Activated CD8-positive, alpha-beta memory T cell treated with anti-CD3 and anti-CD28 coated beads, Interleukin-2, amount 10 ng/mL, durations not matched to agents 7 days and 5 days (primary cell): ENCODE data around the gene LRMDA. TPM values are rescaled to one million over a fixed set of nuclear protein-coding genes. Genes with fewer than 3 reads are reported as not detected.

Source experiments
- ATAC-seq: fragments of 150-1000 bp; cut with Tn5 transposase; one replicate; pipeline ENCODE4 v1.10.0; 2021; ENCODE audit warnings: moderate library complexity
- CTCF ChIA-PET: fragments of 350-600 bp; sonication (Branson Sonifier 250); formaldehyde crosslinking; loops from one replicate; lab custom pipeline; 2021; ENCODE audit warnings: antibody characterized with exemption; lab: Charles Lee
- DNase-seq: peaks from one replicate; pipeline ENCODE4 v3.0.0-alpha.2; 2020
- H3K27ac Mint-ChIP-seq: one replicate; pipeline ENCODE4 v1.8.0; 2021; ENCODE audit warnings: mild to moderate bottlenecking, mixed read lengths
- H3K27me3 Mint-ChIP-seq: one replicate; pipeline ENCODE4 v1.8.0; 2021; ENCODE audit warnings: mixed read lengths
- H3K36me3 Mint-ChIP-seq: one replicate; pipeline ENCODE4 v1.8.0; 2021; ENCODE audit warnings: mild to moderate bottlenecking, mixed read lengths
- H3K4me1 Mint-ChIP-seq: one replicate; pipeline ENCODE4 v1.8.0; 2021; ENCODE audit warnings: mixed read lengths
- H3K4me3 Mint-ChIP-seq: one replicate; pipeline ENCODE4 v1.8.0; 2021; ENCODE audit warnings: mild to moderate bottlenecking, moderate library complexity, mixed read lengths
- H3K9me3 Mint-ChIP-seq: one replicate; pipeline ENCODE4 v1.8.0; 2022; ENCODE audit warnings: low read depth, mixed read lengths
- total RNA-seq, 2 experiments: library from RNA; stranded (reverse); gene quantifications; one replicate each; pipeline ENCODE4 v1.2.3, GENCODE V29; 2021

Gene LRMDA
- total RNA-seq, 2 experiments from 2014 or later: not detected

DNA sequence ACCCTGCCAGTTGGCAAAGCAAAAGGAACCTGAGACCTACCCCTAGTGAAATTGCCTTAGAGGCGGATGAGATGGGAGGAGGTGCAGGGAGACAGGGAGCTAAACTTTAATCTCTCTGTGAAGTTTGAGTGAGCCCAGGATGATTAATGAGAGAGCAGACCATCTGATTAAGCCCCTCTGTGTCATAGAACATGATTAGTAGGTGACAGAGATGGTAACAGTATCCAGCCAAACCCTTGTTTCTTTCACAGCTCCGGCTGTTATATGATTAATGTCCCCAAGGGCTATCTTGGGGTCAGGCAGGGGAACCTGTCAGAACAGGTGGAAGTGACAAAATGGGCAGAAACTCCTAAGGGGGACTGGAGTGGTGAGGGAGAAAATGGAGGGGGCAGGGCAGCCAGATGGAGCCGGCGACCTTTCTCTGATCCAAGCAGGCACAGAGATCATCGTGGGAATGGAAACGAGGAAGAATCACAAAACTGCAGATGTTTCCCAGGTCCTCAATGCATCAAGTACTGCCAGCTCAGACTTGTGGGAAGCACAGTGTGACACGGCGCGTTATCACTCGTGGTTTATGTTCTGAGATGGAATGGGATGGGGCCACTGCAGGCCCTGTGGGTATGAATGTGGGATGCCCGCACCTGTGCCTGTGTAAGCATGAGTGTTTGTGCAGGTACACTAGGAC, 684.2 kb downstream of the LRMDA start:
- ATAC-seq (no peak), DNase-seq (no peak)
- H3K4me1 Mint-ChIP-seq: no peaks in the 10 kb centered on the region
- CTCF ChIA-PET: no interaction called here
- no peaks in the 10 kb centered on the region for H3K27me3 Mint-ChIP-seq
- H3K9me3 Mint-ChIP-seq: peaks cover 6% of the 10 kb centered on the region
- no peaks in the 10 kb centered on the region for H3K36me3 Mint-ChIP-seq
- H3K4me3 Mint-ChIP-seq: no peak overlapping the region
- H3K27ac Mint-ChIP-seq: no peak overlapping the region

DNA sequence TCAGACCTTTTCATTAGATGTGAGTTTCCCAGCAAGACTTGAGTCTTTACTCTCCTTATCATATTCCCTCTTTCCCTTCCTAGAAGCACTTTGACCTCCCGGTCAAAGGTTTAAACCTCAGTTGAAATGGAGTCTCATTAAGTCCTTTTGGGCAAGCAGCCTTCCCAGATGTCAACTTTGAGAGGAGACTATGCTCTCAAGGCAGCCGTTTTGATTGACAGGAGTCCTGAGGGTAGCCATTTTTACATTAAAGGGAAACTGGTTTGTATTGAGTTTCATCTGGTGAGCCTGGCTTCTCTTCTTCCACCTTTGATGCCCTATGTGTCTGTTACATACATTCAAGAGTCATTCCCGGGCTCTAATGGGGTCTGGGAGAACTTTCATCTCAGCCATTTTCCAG, 685.1 kb downstream of the LRMDA start:
- Mint-ChIP-seq H3K4me3 (no peak overlapping the region), H3K27me3 (no peaks in the 10 kb centered on the region), H3K9me3 (no peaks in the 10 kb centered on the region), H3K36me3 (no peaks in the 10 kb centered on the region), H3K4me1 (no peaks in the 10 kb centered on the region), H3K27ac (no peak overlapping the region)
- CTCF ChIA-PET: no interaction called here
- ATAC-seq (no peak), DNase-seq (no peak)

- CTCF ChIA-PET: no interaction called here
- no peaks in the 10 kb centered on the region for H3K4me1 Mint-ChIP-seq
These were observed 686.5 kb downstream of the LRMDA start for GRCh38 chr10:76117949-76118348.

DNA sequence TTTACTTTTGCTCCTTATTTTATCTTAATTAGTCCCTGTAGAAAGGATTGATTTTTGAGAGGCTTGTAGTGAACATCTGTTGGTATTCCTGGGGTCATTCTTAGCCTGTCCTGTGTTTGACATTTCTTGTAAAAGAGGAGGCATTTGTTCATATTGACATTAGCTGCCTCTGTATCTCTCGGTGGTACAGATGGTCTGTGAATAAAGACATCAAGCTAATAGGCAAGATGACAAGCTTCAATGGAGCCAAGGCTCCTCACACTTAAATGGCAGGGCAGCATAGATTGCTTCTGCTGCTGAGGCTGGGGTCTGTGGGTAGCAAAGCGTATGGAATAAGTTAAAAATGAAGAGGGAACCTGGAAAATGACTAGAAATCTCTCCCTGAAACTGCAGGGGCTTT, 687.6 kb downstream of the LRMDA start:
- Mint-ChIP-seq H3K27ac (no peak overlapping the region), H3K4me3 (no peak overlapping the region), H3K27me3 (no peaks in the 10 kb centered on the region), H3K9me3 (no peaks in the 10 kb centered on the region), H3K36me3 (no peaks in the 10 kb centered on the region), H3K4me1 (no peaks in the 10 kb centered on the region)
- CTCF ChIA-PET: no interaction called here
- DNase-seq (no peak), ATAC-seq (no peak)

More at GRCh38 chr10:76117949-76118348, 686.5 kb downstream of the LRMDA start:
- Mint-ChIP-seq H3K4me3 (no peak overlapping the region), H3K9me3 (no peaks in the 10 kb centered on the region), H3K36me3 (no peaks in the 10 kb centered on the region), H3K27me3 (no peaks in the 10 kb centered on the region), H3K27ac (no peak overlapping the region)
- ATAC-seq (no peak), DNase-seq (no peak)

DNA sequence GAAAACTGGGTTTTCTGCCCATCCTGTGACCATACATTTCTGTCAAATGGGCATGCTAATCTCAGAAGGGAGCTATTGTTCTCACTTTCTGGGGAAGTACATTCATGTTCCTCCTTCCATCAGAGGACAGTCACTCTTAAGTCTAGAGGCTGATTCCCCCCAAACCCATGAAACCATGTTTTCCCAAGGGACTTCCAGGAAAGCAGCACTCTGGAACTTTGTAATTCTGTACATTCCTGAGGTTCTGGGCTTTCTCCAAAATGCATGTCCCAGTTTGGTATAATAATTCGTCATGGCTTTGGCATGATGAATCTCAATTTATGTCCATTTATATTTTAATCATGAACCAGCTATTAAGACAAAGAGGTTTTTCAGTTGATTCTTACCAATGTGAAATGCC, 688.1 kb downstream of the LRMDA start:
- no peaks in the 10 kb centered on the region for H3K9me3 Mint-ChIP-seq
- DNase-seq: no peak
- no peaks in the 10 kb centered on the region for H3K27me3 Mint-ChIP-seq
- CTCF ChIA-PET: no interaction called here
- ATAC-seq: no peak
- H3K27ac Mint-ChIP-seq: no peak overlapping the region
- no peaks in the 10 kb centered on the region for H3K4me1 Mint-ChIP-seq
- no peak overlapping the region for H3K4me3 Mint-ChIP-seq
- H3K36me3 Mint-ChIP-seq: no peaks in the 10 kb centered on the region

GRCh38 chr10:76122056-76122455, 690.6 kb downstream of the LRMDA start:
- CTCF ChIA-PET: no interaction called here
- H3K4me1 Mint-ChIP-seq: no peaks in the 10 kb centered on the region
- ATAC-seq (no peak), DNase-seq (no peak)
- no peaks in the 10 kb centered on the region for H3K9me3 Mint-ChIP-seq
- no peaks in the 10 kb centered on the region for H3K36me3 Mint-ChIP-seq
- no peak overlapping the region for H3K27ac Mint-ChIP-seq
- H3K4me3 Mint-ChIP-seq: no peak overlapping the region
- no peaks in the 10 kb centered on the region for H3K27me3 Mint-ChIP-seq

GRCh38 chr10:76124280-76124679, 692.9 kb downstream of the LRMDA start:
- no peak overlapping the region for H3K4me3 Mint-ChIP-seq
- no peaks in the 10 kb centered on the region for H3K36me3 Mint-ChIP-seq
- CTCF ChIA-PET: no interaction called here
- DNase-seq: no peak
- no peaks in the 10 kb centered on the region for H3K4me1 Mint-ChIP-seq
- no peaks in the 10 kb centered on the region for H3K27me3 Mint-ChIP-seq
- no peaks in the 10 kb centered on the region for H3K9me3 Mint-ChIP-seq
- ATAC-seq: no peak
- H3K27ac Mint-ChIP-seq: no peak overlapping the region

DNA sequence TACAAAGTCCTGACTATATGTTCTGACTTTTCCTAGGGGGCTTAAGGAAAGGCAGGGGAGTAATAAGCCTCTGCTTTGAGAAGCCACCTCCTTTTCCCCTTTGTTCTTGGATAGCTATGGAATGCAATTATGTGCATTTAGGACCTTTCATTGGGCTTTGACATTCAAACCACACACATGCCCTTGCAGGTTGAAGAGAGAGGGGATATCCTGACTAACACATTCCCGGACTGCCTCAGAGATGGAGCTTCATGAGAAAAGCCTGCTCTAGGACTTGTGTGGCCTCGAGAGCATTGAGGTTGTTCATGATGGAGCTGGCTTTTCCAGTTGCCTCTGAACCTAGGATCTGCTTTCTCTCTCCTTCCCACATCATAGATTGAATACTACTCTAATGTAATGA, 694.5 kb downstream of the LRMDA start:
- no peaks in the 10 kb centered on the region for H3K9me3 Mint-ChIP-seq
- ATAC-seq: no peak
- CTCF ChIA-PET: no interaction called here
- no peak overlapping the region for H3K4me3 Mint-ChIP-seq
- no peak for DNase-seq
- H3K27ac Mint-ChIP-seq: no peak overlapping the region
- H3K4me1 Mint-ChIP-seq: no peaks in the 10 kb centered on the region
- H3K27me3 Mint-ChIP-seq: no peaks in the 10 kb centered on the region
- H3K36me3 Mint-ChIP-seq: no peaks in the 10 kb centered on the region

- Mint-ChIP-seq H3K27ac (no peak overlapping the region), H3K4me3 (no peak overlapping the region), H3K27me3 (no peaks in the 10 kb centered on the region), H3K36me3 (no peaks in the 10 kb centered on the region), H3K4me1 (no peaks in the 10 kb centered on the region), H3K9me3 (no peaks in the 10 kb centered on the region)
- no peak for DNase-seq
- ATAC-seq: no peak
- CTCF ChIA-PET: no interaction called here
These were observed 695.4 kb downstream of the LRMDA start for GRCh38 chr10:76126607-76127527.

DNA sequence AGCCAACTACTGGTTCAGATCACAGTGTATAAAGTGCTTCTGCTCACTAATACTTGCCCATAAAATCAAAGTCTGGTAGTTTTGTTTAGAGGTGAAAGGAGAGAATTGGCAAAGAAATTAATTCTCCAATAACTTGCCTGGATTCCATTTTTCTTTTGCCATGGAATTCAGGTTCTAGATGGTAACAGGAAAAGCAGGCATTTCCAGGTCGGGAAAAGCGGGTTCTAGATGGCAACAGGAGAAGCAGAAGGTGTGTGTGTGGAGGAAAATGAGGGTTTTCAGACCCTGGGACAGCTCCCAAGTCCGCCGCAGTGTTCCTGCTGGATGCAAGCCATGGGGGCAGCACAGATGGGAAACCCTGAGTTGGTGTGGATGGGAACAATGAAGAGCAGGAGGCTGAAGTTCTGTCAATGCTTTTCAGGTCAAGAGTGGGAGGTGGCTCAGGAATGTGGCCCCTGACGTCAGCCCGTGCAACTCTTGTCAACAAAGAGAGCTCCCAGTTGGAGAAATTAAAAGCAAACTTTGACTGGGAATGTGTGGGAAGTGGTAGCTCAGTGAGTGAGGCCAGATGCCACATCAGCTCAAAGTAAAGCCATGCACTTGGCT, 696.7 kb downstream of the LRMDA start:
- no peaks in the 10 kb centered on the region for H3K4me1 Mint-ChIP-seq
- H3K27ac Mint-ChIP-seq: no peak overlapping the region
- DNase-seq (no peak), ATAC-seq (no peak)
- CTCF ChIA-PET: no interaction called here
- no peak overlapping the region for H3K4me3 Mint-ChIP-seq
- no peaks in the 10 kb centered on the region for H3K27me3 Mint-ChIP-seq
- H3K36me3 Mint-ChIP-seq: no peaks in the 10 kb centered on the region
- no peaks in the 10 kb centered on the region for H3K9me3 Mint-ChIP-seq

- DNase-seq (no peak), ATAC-seq (no peak)
- Mint-ChIP-seq H3K27ac (no peak overlapping the region), H3K9me3 (no peaks in the 10 kb centered on the region), H3K4me1 (no peaks in the 10 kb centered on the region), H3K36me3 (no peaks in the 10 kb centered on the region), H3K27me3 (no peaks in the 10 kb centered on the region), H3K4me3 (no peak overlapping the region)
- CTCF ChIA-PET: no interaction called here
These were observed 697.8 kb downstream of the LRMDA start for GRCh38 chr10:76129213-76129612.

- CTCF ChIA-PET: no interaction called here
- ATAC-seq (no peak), DNase-seq (no peak)
- Mint-ChIP-seq H3K9me3 (no peaks in the 10 kb centered on the region), H3K4me3 (no peak overlapping the region), H3K36me3 (no peaks in the 10 kb centered on the region), H3K27me3 (no peaks in the 10 kb centered on the region), H3K27ac (no peak overlapping the region), H3K4me1 (no peaks in the 10 kb centered on the region)
These were observed 699.5 kb downstream of the LRMDA start for GRCh38 chr10:76130892-76131291.

- Mint-ChIP-seq H3K9me3 (no peaks in the 10 kb centered on the region), H3K4me1 (no peaks in the 10 kb centered on the region), H3K4me3 (no peak overlapping the region), H3K27ac (no peak overlapping the region), H3K27me3 (no peaks in the 10 kb centered on the region), H3K36me3 (no peaks in the 10 kb centered on the region)
- CTCF ChIA-PET: no interaction called here
- DNase-seq (no peak), ATAC-seq (no peak)
These were observed 702.3 kb downstream of the LRMDA start for GRCh38 chr10:76133597-76134255.
